ENCODE results near the gene KCNC1.

The KCNC1 gene

DNA sequence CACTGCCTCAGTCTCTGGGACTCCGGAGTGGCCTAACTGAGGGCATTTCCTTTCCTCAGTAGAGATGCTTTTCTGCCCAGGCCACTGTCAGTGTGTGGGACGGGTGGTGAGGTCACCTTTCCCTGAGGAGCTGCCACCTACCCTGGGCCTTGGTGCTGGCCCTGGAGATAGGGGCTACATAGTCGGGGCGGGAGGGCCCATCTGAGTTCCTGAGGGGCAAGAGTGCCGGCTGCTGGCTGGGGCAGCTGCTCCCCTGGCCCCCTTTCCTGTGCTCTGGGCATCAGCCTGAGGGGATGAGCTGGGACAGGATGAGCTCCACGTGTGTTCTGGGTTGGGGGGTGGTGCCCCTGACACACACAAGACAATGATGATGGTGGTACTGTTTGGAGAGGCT, 5.4 kb downstream of the KCNC1 start:
- TF ChIP-seq FOXP2 (optimal IDR thresholded peaks at IDR 0.05; ENCODE audit: borderline replicate concordance, extremely low read depth, extremely low read length, insufficient read depth) (no peak), TAF1 (IDR thresholded peaks at IDR 0.05; ENCODE audit: borderline replicate concordance, insufficient read depth, low read length) (no peak), SIN3A (IDR thresholded peaks at IDR 0.05; ENCODE audit: borderline replicate concordance, insufficient read depth, low read length) (no peak), POLR2AphosphoS5 (IDR thresholded peaks at IDR 0.05; ENCODE audit: low read depth, low read length) (no peak)
- TF ChIP-seq, protein P1, sequence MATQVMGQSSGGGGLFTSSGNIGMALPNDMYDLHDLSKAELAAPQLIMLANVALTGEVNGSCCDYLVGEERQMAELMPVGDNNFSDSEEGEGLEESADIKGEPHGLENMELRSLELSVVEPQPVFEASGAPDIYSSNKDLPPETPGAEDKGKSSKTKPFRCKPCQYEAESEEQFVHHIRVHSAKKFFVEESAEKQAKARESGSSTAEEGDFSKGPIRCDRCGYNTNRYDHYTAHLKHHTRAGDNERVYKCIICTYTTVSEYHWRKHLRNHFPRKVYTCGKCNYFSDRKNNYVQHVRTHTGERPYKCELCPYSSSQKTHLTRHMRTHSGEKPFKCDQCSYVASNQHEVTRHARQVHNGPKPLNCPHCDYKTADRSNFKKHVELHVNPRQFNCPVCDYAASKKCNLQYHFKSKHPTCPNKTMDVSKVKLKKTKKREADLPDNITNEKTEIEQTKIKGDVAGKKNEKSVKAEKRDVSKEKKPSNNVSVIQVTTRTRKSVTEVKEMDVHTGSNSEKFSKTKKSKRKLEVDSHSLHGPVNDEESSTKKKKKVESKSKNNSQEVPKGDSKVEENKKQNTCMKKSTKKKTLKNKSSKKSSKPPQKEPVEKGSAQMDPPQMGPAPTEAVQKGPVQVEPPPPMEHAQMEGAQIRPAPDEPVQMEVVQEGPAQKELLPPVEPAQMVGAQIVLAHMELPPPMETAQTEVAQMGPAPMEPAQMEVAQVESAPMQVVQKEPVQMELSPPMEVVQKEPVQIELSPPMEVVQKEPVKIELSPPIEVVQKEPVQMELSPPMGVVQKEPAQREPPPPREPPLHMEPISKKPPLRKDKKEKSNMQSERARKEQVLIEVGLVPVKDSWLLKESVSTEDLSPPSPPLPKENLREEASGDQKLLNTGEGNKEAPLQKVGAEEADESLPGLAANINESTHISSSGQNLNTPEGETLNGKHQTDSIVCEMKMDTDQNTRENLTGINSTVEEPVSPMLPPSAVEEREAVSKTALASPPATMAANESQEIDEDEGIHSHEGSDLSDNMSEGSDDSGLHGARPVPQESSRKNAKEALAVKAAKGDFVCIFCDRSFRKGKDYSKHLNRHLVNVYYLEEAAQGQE (IDR thresholded peaks at IDR 0.05; ENCODE audit: insufficient read depth in 1 of 2, low read depth in 2 of 2, low read length in 2 of 2), result no peak

DNA sequence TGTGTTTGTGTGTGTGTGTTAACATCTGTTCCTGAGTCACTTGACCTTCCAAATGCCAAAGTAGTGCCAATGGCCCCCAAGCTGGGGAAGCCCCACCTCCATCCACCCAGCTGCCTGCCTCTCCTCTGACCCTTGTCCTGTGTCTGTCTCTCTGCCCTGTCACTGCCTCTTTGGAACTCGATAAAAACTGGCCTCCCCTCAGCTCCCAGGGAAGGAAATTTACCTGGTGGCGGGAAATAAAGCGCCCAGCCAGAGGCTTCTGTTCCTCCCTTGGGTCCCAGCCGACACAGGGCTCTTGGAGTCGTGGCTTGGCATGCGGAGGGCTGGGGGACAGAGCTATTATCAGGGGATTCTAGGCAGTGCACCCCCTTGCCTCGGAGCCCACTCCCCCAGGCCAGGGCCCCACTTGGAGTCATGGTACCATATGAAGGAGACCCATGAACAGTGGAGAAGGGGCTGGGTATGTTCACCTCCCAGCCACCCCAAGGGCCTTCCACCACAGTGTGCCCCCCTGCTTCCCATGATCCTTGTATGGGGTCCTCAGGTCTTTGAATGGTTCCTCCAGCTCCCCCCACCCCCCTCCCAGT, 6.2 kb downstream of the KCNC1 start:
- TF ChIP-seq, protein P1 (IDR thresholded peaks at IDR 0.05; ENCODE audit: insufficient read depth in 1 of 2, low read depth in 2 of 2, low read length in 2 of 2), result no peak
- TF ChIP-seq SIN3A (IDR thresholded peaks at IDR 0.05; ENCODE audit: borderline replicate concordance, insufficient read depth, low read length), result no peak

DNA sequence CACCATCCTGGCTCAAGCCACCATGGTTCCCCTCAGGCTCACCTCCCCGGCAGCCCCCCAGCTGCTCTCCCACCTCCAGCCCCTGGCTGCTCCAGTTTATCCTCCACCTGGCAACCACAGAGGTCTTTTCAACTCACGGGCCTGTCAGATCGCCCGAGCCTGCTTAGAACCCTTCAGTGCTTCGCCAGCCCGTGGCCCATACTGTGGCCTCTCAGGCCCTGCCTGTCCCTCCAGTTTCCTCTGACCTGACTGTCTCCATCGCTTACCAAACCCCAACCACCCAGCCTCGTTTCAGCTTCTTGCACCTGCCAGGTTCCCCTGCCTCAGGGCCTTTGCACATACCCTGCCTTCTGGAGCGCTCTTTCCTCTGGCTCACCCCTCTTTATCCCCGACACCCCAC, 6.9 kb downstream of the KCNC1 start:
- TF ChIP-seq TAF1 (IDR thresholded peaks at IDR 0.05; ENCODE audit: borderline replicate concordance, insufficient read depth, low read length) (no peak), FOXP2 (optimal IDR thresholded peaks at IDR 0.05; ENCODE audit: borderline replicate concordance, extremely low read depth, extremely low read length, insufficient read depth) (no peak), SIN3A (IDR thresholded peaks at IDR 0.05; ENCODE audit: borderline replicate concordance, insufficient read depth, low read length) (no peak), POLR2AphosphoS5 (IDR thresholded peaks at IDR 0.05; ENCODE audit: low read depth, low read length) (no peak)
- TF ChIP-seq, protein P1 (IDR thresholded peaks at IDR 0.05; ENCODE audit: insufficient read depth in 1 of 2, low read depth in 2 of 2, low read length in 2 of 2), result no peak

DNA sequence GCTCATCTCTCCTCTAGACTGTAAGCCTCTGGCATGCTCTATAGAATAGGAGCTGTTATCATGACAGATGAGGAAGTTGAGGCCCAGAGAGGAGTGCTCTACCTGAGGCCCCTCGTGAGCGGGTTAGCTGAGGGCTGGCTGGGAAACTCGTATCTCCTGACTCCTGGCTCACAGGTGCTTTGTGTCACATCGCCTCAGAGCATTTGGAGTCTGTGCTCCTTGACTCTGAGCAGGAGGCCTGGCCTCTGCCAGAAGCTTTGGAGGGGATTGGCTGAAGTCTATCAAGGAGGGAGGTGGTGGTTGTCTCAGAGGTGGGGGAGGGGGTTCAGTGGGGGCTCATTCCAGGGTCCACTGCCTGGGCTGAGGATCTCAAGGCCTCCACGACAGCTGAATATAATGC, 7.4 kb downstream of the KCNC1 start:
- no peak for TF ChIP-seq POLR2AphosphoS5 (IDR thresholded peaks at IDR 0.05; ENCODE audit: low read depth, low read length)
- TF ChIP-seq TAF1 (IDR thresholded peaks at IDR 0.05; ENCODE audit: borderline replicate concordance, insufficient read depth, low read length), result no peak
- TF ChIP-seq FOXP2 (optimal IDR thresholded peaks at IDR 0.05; ENCODE audit: borderline replicate concordance, extremely low read depth, extremely low read length, insufficient read depth), result no peak
- no peak for TF ChIP-seq SIN3A (IDR thresholded peaks at IDR 0.05; ENCODE audit: borderline replicate concordance, insufficient read depth, low read length)

DNA sequence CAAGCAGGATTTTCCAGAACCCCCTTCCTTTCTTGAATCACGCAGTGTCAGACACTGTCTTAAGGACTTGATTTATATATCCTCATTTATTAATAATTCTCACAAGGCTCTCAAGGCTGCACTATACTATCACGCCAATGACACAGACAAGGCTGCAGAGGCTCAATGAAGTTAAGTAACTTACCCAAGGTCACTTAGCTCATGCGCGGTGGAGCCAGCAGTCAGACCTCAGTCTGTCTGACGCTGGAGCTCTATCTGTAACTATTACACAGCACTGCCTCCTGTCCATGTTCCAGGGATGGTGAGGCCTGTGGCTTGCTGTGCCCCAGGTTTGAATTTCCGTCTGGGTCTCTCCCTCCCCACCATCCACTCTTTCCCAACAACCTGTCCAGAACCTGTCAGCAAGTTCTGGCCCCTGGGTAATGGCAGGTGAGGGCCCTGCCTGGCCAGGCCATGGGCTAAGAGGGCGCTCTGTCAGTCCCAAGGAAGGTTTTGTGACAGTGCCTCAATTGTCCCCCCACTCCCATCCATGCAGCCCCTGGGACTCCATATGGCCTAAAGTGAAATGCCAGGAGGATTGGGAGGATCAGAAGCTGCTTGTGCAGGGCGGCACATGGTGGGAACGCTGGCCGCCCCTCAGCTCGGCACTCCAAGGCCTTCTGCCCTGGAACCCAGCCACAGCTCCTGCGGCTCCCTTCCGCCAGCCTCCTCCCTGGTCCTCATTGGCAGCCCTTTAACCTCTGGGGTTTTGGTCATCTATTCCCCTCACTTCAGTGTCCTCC, 8.6 kb downstream of the KCNC1 start:
- TF ChIP-seq, protein P1 (IDR thresholded peaks at IDR 0.05; ENCODE audit: insufficient read depth in 1 of 2, low read depth in 2 of 2, low read length in 2 of 2), result no peak
- TF ChIP-seq SIN3A (IDR thresholded peaks at IDR 0.05; ENCODE audit: borderline replicate concordance, insufficient read depth, low read length) (no peak), FOXP2 (optimal IDR thresholded peaks at IDR 0.05; ENCODE audit: borderline replicate concordance, extremely low read depth, extremely low read length, insufficient read depth) (no peak), POLR2AphosphoS5 (IDR thresholded peaks at IDR 0.05; ENCODE audit: low read depth, low read length) (no peak), TAF1 (IDR thresholded peaks at IDR 0.05; ENCODE audit: borderline replicate concordance, insufficient read depth, low read length) (no peak)
